GM18505 (cell line): ENCODE results near the gene LILRA6.
"Not testable (repeated sequence)": the region's sequence is repeated elsewhere in the genome, so short reads cannot be mapped to it uniquely, and the experiment has no call there.

Experiments used
- ATAC-seq: cut with Tn5 transposase; IDR thresholded peaks from one replicate; pipeline ENCODE4 v1.9.1; 2021; ENCODE audit not compliant: unreplicated experiment
- POLR2A ChIP-seq: IDR thresholded peaks from 4 replicates; pipeline ENCODE4 v1.6.1; 2011; ENCODE audit warnings: borderline replicate concordance; ENCODE audit not compliant: insufficient read depth, insufficient read length; ENCODE audit errors: extremely low read depth

Gene LILRA6

DNA sequence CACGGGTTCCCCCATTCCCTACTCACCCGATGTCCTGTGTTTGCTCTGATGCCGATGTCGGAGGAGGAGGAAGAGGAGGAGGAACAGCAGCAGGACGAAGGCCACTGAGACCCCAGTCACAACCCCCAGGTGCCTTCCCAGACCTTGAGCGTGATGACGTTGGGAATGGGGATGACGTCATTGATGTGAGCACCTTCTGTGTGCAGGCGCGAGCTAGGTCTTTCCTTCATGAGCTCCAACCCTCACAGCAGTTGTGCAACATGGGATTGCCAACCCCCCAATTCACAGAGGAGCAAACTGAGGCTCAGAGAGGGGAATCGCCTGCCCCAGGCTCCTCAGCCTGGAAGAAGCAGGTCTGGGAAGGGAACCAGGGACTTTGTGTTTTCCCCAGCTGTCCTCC lies 10.3 kb upstream of the LILRA6 start:
- TF ChIP-seq POLR2A = no peak

DNA sequence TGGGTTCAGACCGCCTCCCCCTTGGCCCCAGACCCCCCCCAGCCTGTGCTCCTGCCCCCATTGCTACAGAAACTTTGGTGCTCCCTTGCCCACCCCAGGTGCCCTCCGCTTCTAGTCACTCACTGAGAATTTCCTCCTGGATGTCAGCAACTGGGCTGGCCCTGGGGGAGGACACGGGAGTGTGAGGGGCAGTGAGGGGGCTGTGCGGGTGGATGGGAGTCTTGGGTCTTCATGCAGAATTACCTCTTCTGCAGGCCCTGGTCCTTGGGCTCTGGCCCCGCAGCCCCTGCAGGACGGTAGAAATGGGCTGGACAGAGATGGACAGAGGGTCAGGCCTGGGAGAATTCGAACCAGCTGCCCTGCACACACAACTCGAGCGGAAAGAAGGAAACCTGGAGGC lies 9.7 kb upstream of the LILRA6 start:
- no peak for TF ChIP-seq POLR2A
- ATAC-seq = no peak

More for the DNA sequence above, 10.3 kb upstream of the LILRA6 start:
- no peak for ATAC-seq

GRCh38 chr19:54248016-54248601 lies 5.5 kb upstream of the LILRA6 start:
- ATAC-seq = no peak
- TF ChIP-seq POLR2A = no peak

DNA sequence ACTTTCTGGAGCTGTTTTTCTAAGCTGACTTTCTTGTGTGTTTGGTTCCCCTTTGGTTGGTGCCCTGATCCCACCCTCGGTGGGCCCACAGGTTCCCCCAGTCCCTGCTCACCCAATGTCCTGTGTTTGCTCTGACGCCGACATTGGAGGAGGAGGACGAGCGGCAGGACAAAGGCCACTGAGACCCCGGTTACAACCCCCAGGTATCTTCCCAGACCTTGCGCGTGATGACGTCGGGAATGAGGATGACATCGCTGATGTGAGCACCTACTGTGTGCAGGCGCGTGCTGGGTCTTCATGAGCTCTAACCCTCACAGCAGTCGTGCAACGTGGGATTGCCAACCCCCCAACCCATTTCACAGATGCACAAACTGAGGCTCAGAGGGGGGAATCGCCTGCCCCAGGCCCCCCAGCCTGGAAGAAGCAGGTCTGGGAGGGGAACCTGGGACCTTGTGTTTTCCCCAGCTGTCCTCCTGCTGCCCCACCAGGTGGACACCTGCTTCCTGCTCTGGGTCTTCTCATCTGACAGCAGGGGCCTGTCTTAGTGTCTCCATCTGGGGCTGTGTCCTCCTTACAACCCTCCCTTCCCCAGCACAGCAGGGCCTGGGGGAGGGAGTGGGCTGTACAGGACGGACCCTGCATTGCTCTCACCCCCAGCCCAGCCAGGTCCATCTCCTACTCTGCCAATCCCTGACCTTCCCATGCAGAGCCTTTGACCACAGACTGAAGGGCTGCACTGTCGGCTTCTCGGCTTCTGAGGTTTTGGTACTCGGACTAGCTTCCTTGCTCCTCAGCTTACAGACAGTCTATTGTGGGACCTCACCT lies 4.7 kb upstream of the LILRA6 start:
- no peak for TF ChIP-seq POLR2A
- no peak for ATAC-seq

GRCh38 chr19:54245936-54246335 lies 3.3 kb upstream of the LILRA6 start:
- no peak for TF ChIP-seq POLR2A
- no peak for ATAC-seq

GRCh38 chr19:54243809-54244208 lies 1.2 kb upstream of the LILRA6 start:
- not testable (repeated sequence) for ATAC-seq

GRCh38 chr19:54242234-54242633 lies 356 bp downstream of the LILRA6 start:
- ATAC-seq = not testable (repeated sequence)

- not testable (repeated sequence) for ATAC-seq
Measured at GRCh38 chr19:54240372-54241336, 1.9 kb downstream of the LILRA6 start.

DNA sequence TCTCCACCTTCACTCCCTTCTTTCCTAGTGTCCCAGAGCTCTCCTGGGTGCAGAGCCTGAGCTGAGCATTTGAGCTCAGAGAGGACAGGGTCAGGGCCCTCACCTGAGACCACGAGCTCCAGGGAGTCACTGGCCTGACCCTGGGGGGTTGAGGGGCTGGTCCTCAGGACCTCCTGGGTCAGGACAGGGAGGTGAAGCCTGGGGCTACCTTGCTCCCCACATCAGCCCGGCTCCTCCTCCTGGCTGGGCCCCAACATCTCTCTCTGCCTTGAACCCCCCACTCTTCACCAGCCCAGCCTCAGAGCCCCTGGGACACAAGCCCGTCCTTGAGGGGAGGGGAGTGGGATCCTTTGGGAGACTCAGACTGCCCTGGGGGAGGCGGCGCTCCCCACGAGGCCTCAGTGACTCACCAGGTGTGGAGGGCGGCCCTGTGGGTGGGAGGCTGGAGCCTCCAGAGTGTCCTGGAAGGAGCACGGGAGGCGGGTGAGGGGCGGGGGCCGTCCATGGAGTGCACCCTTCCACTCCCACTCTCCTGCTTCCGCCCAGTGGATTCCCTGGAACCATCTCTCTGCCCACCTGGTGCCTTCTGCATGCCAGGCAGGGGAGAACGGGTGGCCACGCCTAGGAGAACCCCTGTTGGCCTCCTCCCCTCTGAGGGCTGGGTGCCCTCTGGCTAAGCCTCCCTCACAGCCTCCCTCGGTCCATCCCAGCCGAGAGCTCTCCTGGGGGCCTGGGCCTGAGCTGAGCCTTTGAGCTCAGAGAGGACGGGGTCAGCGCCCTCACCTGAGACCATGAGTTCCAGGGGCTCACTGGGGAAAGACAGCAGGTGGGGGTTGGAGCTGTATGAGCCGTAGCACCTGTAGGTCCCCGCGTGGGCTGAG lies 2.9 kb downstream of the LILRA6 start:
- not testable (repeated sequence) for ATAC-seq

DNA sequence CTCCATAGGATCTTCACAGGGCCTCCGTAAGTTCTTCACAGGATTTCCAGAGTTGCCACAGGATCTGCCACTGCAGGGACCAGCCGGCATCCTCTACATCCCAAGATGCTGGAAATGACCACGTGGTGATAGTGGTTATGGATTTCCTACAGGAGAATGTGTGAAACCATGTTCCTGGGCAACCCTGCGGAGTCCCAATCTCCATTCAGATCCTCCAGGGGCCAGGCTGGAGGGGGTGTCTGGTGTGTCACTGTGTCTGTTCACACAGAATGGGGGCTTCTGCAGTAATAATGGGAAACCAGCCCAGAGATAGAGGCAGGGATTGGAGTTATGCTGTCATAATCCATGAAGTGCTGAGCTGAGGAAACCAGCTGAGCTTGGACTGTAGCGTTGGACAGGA lies 8.6 kb downstream of the LILRA6 start:
- ATAC-seq = no peak
- no peak for TF ChIP-seq POLR2A

GRCh38 chr19:54231077-54231931 lies 11.3 kb downstream of the LILRA6 start:
- no peak for ATAC-seq

GRCh38 chr19:54230031-54230430 lies 12.6 kb downstream of the LILRA6 start:
- TF ChIP-seq POLR2A = no peak
- ATAC-seq = no peak

More at GRCh38 chr19:54231077-54231931, 11.3 kb downstream of the LILRA6 start:
- TF ChIP-seq POLR2A = no peak
